Upper lobe of left lung (tissue), 6 donors: ENCODE measurements around the gene AMFR. TPM values are rescaled to one million over a fixed set of nuclear protein-coding genes. Genes with fewer than 3 reads are reported as not detected.

Experiments
- ATAC-seq, 2 donors: fragments of 200-7000 bp; cut with Tn5 transposase; one replicate each; pipeline ENCODE4 v1.9.1; 2022; ENCODE audit warnings: mild to moderate bottlenecking in 2 of 2, moderate library complexity in 2 of 2; ENCODE audit not compliant: low FRiP score in 2 of 2
- DNase-seq, 2 donors: peaks; one replicate each; pipeline ENCODE4 v3.0.0-alpha.2; 2019 to 2020
- H3K27ac ChIP-seq, 4 donors: fragments of 200-600 bp; sonication (generic); one replicate each; pipeline ENCODE4 v1.5.1; 2016 to 2019
- H3K27me3 ChIP-seq, 4 donors: fragments of 200-600 bp; sonication (generic); one replicate each; pipeline ENCODE4 v1.5.1; 2017 to 2019
- H3K36me3 ChIP-seq, 4 donors: fragments of 200-600 bp; sonication (generic); one replicate each; pipeline ENCODE4 v1.5.1; 2016 to 2019
- H3K4me1 ChIP-seq, 4 donors: fragments of 200-600 bp; sonication (generic); one replicate each; pipeline ENCODE4 v1.5.1; 2018 to 2019
- H3K4me3 ChIP-seq, 4 donors: fragments of 200-600 bp; sonication (generic); one replicate each; pipeline ENCODE4 v1.5.1; 2017 to 2019; ENCODE audit warnings: mild to moderate bottlenecking in 2 of 4, moderate library complexity in 1 of 4
- H3K9me3 ChIP-seq, 4 donors: fragments of 200-600 bp; sonication (generic); one replicate each; pipeline ENCODE4 v1.5.1; 2018 to 2019
- CTCF ChIP-seq, 6 experiments: fragments of 450-650 bp in 4 of 6; fragments of 200-600 bp in 2 of 6; sonication (generic) in 2 of 6; IDR thresholded peaks; one replicate each; pipeline ENCODE4 v1.5.1; 2016 to 2019; ENCODE audit warnings: antibody characterized with exemption in 6 of 6
- EP300 ChIP-seq, 4 donors: sonication (generic); formaldehyde crosslinking; IDR thresholded peaks; one replicate each; pipeline ENCODE4 v1.5.1; 2017; ENCODE audit warnings: antibody characterized with exemption in 4 of 4, control low read depth in 2 of 4
- POLR2A ChIP-seq, 4 donors: fragments of 450-650 bp; IDR thresholded peaks; one replicate each; pipeline ENCODE4 v1.5.1; 2016 to 2017; ENCODE audit warnings: antibody characterized with exemption in 4 of 4, mild to moderate bottlenecking in 2 of 4
- POLR2AphosphoS5 ChIP-seq, 2 donors: sonication (generic); formaldehyde crosslinking; IDR thresholded peaks; one replicate each; pipeline ENCODE4 v1.5.1; 2017; ENCODE audit warnings: antibody characterized with exemption in 2 of 2
- WGBS, 2 donors: methylation state at CpG; one replicate each; pipeline ENCODE4 v1.1.5; 2017 to 2018; 5-methylcytosine and 5-hydroxymethylcytosine counted together
- total RNA-seq, 6 donors: library from RNA; depleted of rRNA in 4 of 6; stranded (reverse); fragments of >200 nt in 4 of 6; gene quantifications; one replicate each; pipeline versions ENCODE4 v1.1.0 to v1.2.1, GENCODE V29; 2016 to 2021
- donor health status: DM: no; HTN: no; CAD: no; lungs with moderate emphysema.
- donor health status: DM: no; HTN: yes; CAD: no; lungs with severe emphysema.

The AMFR gene
- total RNA-seq, 6 donors from 2014 or later, result 67.1 to 344 (median 98.0) TPM

GRCh38 chr16:56373003-56373402 is 52.3 kb downstream of the AMFR start:
- WGBS, 2 donors, result 84 to 91% methylated on average over 4 of the region's 4 CpGs
- no peak overlapping the region for H3K27ac ChIP-seq
- H3K9me3 ChIP-seq, result no peaks in the 10 kb centered on the region
- H3K36me3 ChIP-seq, result peaks cover 0 to 36% (median 9%) of the 10 kb centered on the region in 4 donors
- no peak overlapping the region for H3K4me3 ChIP-seq
- ATAC-seq (no peak), DNase-seq (no peak)
- peaks cover 0 to 12% (median 3%) of the 10 kb centered on the region in 4 donors for H3K4me1 ChIP-seq
- TF ChIP-seq POLR2AphosphoS5 (IDR thresholded peaks at IDR 0.05) (no peak), EP300 (IDR thresholded peaks at IDR 0.05) (no peak), POLR2A (IDR thresholded peaks at IDR 0.05) (no peak), CTCF (IDR thresholded peaks at IDR 0.05) (no peak)
- H3K27me3 ChIP-seq, result no peaks in the 10 kb centered on the region

GRCh38 chr16:56372013-56372634 is 53.2 kb downstream of the AMFR start:
- Histone ChIP-seq H3K4me3 (no peak overlapping the region), H3K36me3 (peaks cover 0 to 45% (median 17%) of the 10 kb centered on the region in 4 donors), H3K4me1 (peaks cover 0 to 12% (median 3%) of the 10 kb centered on the region in 4 donors), H3K27ac (no peak overlapping the region), H3K27me3 (no peaks in the 10 kb centered on the region), H3K9me3 (no peaks in the 10 kb centered on the region)
- DNase-seq (no peak), ATAC-seq (no peak)
- 84 to 93% methylated on average over 7 of the region's 7 CpGs for WGBS, 2 donors
- TF ChIP-seq CTCF (IDR thresholded peaks at IDR 0.05) (no peak), EP300 (IDR thresholded peaks at IDR 0.05) (no peak), POLR2AphosphoS5 (IDR thresholded peaks at IDR 0.05) (no peak), POLR2A (IDR thresholded peaks at IDR 0.05) (no peak)

- DNase-seq (no peak), ATAC-seq (no peak)
- Histone ChIP-seq H3K4me1 (peaks cover 0 to 12% (median 3%) of the 10 kb centered on the region in 4 donors), H3K36me3 (peaks cover 0 to 50% (median 22%) of the 10 kb centered on the region in 4 donors), H3K27ac (peak overlapping the region in 1 of 4 donors; percentile 17), H3K9me3 (no peaks in the 10 kb centered on the region), H3K27me3 (no peaks in the 10 kb centered on the region), H3K4me3 (no peak overlapping the region)
- WGBS, 2 donors, result 87 to 95% methylated on average over 1 of the region's 1 CpG
- no peak for TF ChIP-seq POLR2A (IDR thresholded peaks at IDR 0.05)
Measured at GRCh38 chr16:56371660-56371937, 53.7 kb downstream of the AMFR start.

GRCh38 chr16:56370875-56371659 is 54.3 kb downstream of the AMFR start:
- peaks cover 0 to 53% (median 24%) of the 10 kb centered on the region in 4 donors for H3K36me3 ChIP-seq
- H3K4me1 ChIP-seq, result peaks cover 0 to 12% (median 3%) of the 10 kb centered on the region in 4 donors
- ATAC-seq (no peak), DNase-seq (no peak)
- TF ChIP-seq EP300 (IDR thresholded peaks at IDR 0.05), result no peak
- TF ChIP-seq POLR2A (IDR thresholded peaks at IDR 0.05), result no peak
- no peak for TF ChIP-seq POLR2AphosphoS5 (IDR thresholded peaks at IDR 0.05)
- TF ChIP-seq CTCF (IDR thresholded peaks at IDR 0.05), result no peak
- peak overlapping the region in 1 of 4 donors; percentile 17 for H3K27ac ChIP-seq
- no peaks in the 10 kb centered on the region for H3K27me3 ChIP-seq
- WGBS, 2 donors, result 35 to 60% methylated on average over 5 to 6 of the region's 6 CpGs
- no peak overlapping the region for H3K4me3 ChIP-seq
- no peaks in the 10 kb centered on the region for H3K9me3 ChIP-seq

- ATAC-seq, result no peak
- Histone ChIP-seq H3K9me3 (no peaks in the 10 kb centered on the region), H3K27ac (peak overlapping the region in 1 of 4 donors; percentile 17), H3K36me3 (peaks cover 0 to 58% (median 27%) of the 10 kb centered on the region in 4 donors), H3K4me1 (peaks cover 0 to 12% (median 3%) of the 10 kb centered on the region in 4 donors), H3K27me3 (no peaks in the 10 kb centered on the region), H3K4me3 (no peak overlapping the region)
- WGBS, 2 donors, result 85 to 89% methylated on average over 2 of the region's 2 CpGs
- DNase-seq, result no peak
- TF ChIP-seq CTCF (IDR thresholded peaks at IDR 0.05), result no peak
- TF ChIP-seq POLR2AphosphoS5 (IDR thresholded peaks at IDR 0.05), result no peak
- no peak for TF ChIP-seq POLR2A (IDR thresholded peaks at IDR 0.05)
- TF ChIP-seq EP300 (IDR thresholded peaks at IDR 0.05), result no peak
Measured at GRCh38 chr16:56370185-56370874, 55.0 kb downstream of the AMFR start.
